Fibroblast of lung (primary cell): ENCODE results near the gene ZNF654. TPM values are rescaled to one million over a fixed set of nuclear protein-coding genes. Genes with fewer than 3 reads are reported as not detected.

ENCODE experiments used
- DNase-seq, 2 donors: peaks; one replicate each; pipeline versions ENCODE4 v3.0.0 to v3.0.0-alpha.2; 2010; ENCODE audit warnings: low read depth in 2 of 2
- H2AFZ ChIP-seq: 2 replicates; pipeline ENCODE4 v1.5.1; 2012; ENCODE audit warnings: low read length, control low read depth, inconsistent platforms
- H3K27ac ChIP-seq: 2 replicates; pipeline ENCODE4 v1.5.1; 2011; ENCODE audit warnings: low read length, control low read depth; ENCODE audit not compliant: insufficient read depth
- H3K27me3 ChIP-seq: 2 replicates; pipeline ENCODE4 v1.5.1; 2011; ENCODE audit warnings: mild to moderate bottlenecking, low read length; ENCODE audit not compliant: control insufficient read depth, insufficient read depth
- H3K36me3 ChIP-seq: 2 replicates; pipeline ENCODE4 v1.5.1; 2011; ENCODE audit warnings: low read length; ENCODE audit not compliant: control insufficient read depth, insufficient read depth
- H3K4me1 ChIP-seq: 2 replicates; pipeline ENCODE4 v1.5.1; 2011; ENCODE audit warnings: low read length; ENCODE audit not compliant: control insufficient read depth, insufficient read depth; ENCODE audit errors: extremely low read depth
- H3K4me2 ChIP-seq: 2 replicates; pipeline ENCODE4 v1.5.1; 2011; ENCODE audit warnings: low read length, control low read depth; ENCODE audit not compliant: insufficient read depth; ENCODE audit errors: extremely low read depth
- H3K4me3 ChIP-seq, 4 experiments: fragments of 200-600 bp in 1 of 4; sonication (generic) in 1 of 4; replicated peaks in 1 of 4; 2 replicates each; pipeline ENCODE4 v1.5.1; 2011 to 2016; ENCODE audit warnings: low read length in 4 of 4, low read depth in 3 of 4, mild to moderate bottlenecking in 3 of 4, control low read depth in 2 of 4, inconsistent platforms in 1 of 4, mixed read lengths in 1 of 4; ENCODE audit not compliant: insufficient read depth in 1 of 4; ENCODE audit errors: control extremely low read depth in 1 of 4
- H3K79me2 ChIP-seq: 2 replicates; pipeline ENCODE4 v1.5.1; 2012; ENCODE audit warnings: mild to moderate bottlenecking, low read length, inconsistent platforms; ENCODE audit not compliant: control insufficient read depth, insufficient read depth
- H3K9ac ChIP-seq: 2 replicates; pipeline ENCODE4 v1.5.1; 2011; ENCODE audit warnings: mild to moderate bottlenecking, low read length, control low read depth; ENCODE audit not compliant: insufficient read depth
- H3K9me3 ChIP-seq: 2 replicates; pipeline ENCODE4 v1.5.1; 2012; ENCODE audit warnings: low read depth, low read length; ENCODE audit not compliant: control insufficient read depth, insufficient read depth
- H4K20me1 ChIP-seq: 2 replicates; pipeline ENCODE4 v1.5.1; 2011; ENCODE audit warnings: low read length; ENCODE audit not compliant: control insufficient read depth, insufficient read depth; ENCODE audit errors: extremely low read depth
- EZH2 ChIP-seq: IDR thresholded peaks from 2 replicates; pipeline ENCODE4 v1.5.1; 2012; ENCODE audit warnings: low read length, control low read depth, mild to moderate bottlenecking; ENCODE audit errors: missing control alignments
- polyA plus RNA-seq, 2 donors: library from polyadenylated mRNA; depleted of rRNA in 1 of 2; stranded (reverse) in 1 of 2; unstranded in 1 of 2; fragments of >200 nt; gene quantifications; 2 replicates each; pipeline ENCODE4 v1.2.1, GENCODE V29; 2011 to 2012; ENCODE audit warnings: missing spikeins in 1 of 2
- total RNA-seq: library from RNA; depleted of rRNA; stranded (reverse); fragments of >200 nt; gene quantifications from 2 replicates; pipeline ENCODE4 v1.2.1, GENCODE V29; 2014
- TF ChIP-seq, protein P1 (sequence below), 2 donors: IDR thresholded peaks in 1 of 2; conservative IDR thresholded peaks in 1 of 2; 1 replicate in 1 of 2; 2 replicates in 1 of 2; pipeline ENCODE4 v1.5.1; 2011 to 2012; ENCODE audit warnings: low read length in 2 of 2, control low read depth in 1 of 2, inconsistent platforms in 1 of 2, low read depth in 1 of 2, mild to moderate bottlenecking in 1 of 2

ZNF654 gene
- total and polyA plus RNA-seq, 2 donors (not counting 1 experiment from before 2014, with no cell fraction given), result 6.5 to 16.3 TPM

- peak in 1 of 2 donors; percentile 27 for DNase-seq
- H3K9ac ChIP-seq, result no peak overlapping the region
- H3K4me2 ChIP-seq, result no peak overlapping the region
- no peaks in the 10 kb centered on the region for H3K27me3 ChIP-seq
- H3K9me3 ChIP-seq, result no peaks in the 10 kb centered on the region
- H3K4me1 ChIP-seq, result no peaks in the 10 kb centered on the region
- no peak overlapping the region for H3K4me3 ChIP-seq
- H2AFZ ChIP-seq, result no peak overlapping the region
- H3K27ac ChIP-seq, result no peak overlapping the region
- TF ChIP-seq EZH2, result no peak
- TF ChIP-seq, protein P1, sequence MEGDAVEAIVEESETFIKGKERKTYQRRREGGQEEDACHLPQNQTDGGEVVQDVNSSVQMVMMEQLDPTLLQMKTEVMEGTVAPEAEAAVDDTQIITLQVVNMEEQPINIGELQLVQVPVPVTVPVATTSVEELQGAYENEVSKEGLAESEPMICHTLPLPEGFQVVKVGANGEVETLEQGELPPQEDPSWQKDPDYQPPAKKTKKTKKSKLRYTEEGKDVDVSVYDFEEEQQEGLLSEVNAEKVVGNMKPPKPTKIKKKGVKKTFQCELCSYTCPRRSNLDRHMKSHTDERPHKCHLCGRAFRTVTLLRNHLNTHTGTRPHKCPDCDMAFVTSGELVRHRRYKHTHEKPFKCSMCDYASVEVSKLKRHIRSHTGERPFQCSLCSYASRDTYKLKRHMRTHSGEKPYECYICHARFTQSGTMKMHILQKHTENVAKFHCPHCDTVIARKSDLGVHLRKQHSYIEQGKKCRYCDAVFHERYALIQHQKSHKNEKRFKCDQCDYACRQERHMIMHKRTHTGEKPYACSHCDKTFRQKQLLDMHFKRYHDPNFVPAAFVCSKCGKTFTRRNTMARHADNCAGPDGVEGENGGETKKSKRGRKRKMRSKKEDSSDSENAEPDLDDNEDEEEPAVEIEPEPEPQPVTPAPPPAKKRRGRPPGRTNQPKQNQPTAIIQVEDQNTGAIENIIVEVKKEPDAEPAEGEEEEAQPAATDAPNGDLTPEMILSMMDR (conservative IDR thresholded peaks at IDR 0.05 in 1 of 2, IDR thresholded peaks at IDR 0.05 in 1 of 2; ENCODE audit: low read depth in 1 of 2, low read length in 2 of 2), result no peak
- H4K20me1 ChIP-seq, result no peaks in the 10 kb centered on the region
- peaks cover 2% of the 10 kb centered on the region for H3K79me2 ChIP-seq
- H3K36me3 ChIP-seq, result no peaks in the 10 kb centered on the region
Observed at GRCh38 chr3:88131695-88132094, 72.6 kb downstream of the ZNF654 start.

GRCh38 chr3:88132894-88133293 is 73.8 kb downstream of the ZNF654 start:
- no peak for TF ChIP-seq EZH2
- TF ChIP-seq, protein P1 (conservative IDR thresholded peaks at IDR 0.05 in 1 of 2, IDR thresholded peaks at IDR 0.05 in 1 of 2; ENCODE audit: low read depth in 1 of 2, low read length in 2 of 2), result no peak
- Histone ChIP-seq H3K9me3 (no peaks in the 10 kb centered on the region), H4K20me1 (no peaks in the 10 kb centered on the region), H3K36me3 (no peaks in the 10 kb centered on the region), H3K4me3 (no peak overlapping the region), H2AFZ (no peak overlapping the region), H3K27me3 (no peaks in the 10 kb centered on the region), H3K4me2 (no peak overlapping the region), H3K27ac (no peak overlapping the region), H3K4me1 (no peaks in the 10 kb centered on the region), H3K9ac (no peak overlapping the region), H3K79me2 (no peaks in the 10 kb centered on the region)
- DNase-seq, result peak in 1 of 2 donors; percentile 26

GRCh38 chr3:88133711-88134263 is 74.7 kb downstream of the ZNF654 start:
- Histone ChIP-seq H3K4me1 (no peaks in the 10 kb centered on the region), H3K27me3 (no peaks in the 10 kb centered on the region), H3K79me2 (no peaks in the 10 kb centered on the region), H4K20me1 (no peaks in the 10 kb centered on the region), H3K9ac (no peak overlapping the region), H3K27ac (no peak overlapping the region), H3K4me2 (no peak overlapping the region), H3K4me3 (no peak overlapping the region), H2AFZ (no peak overlapping the region), H3K36me3 (no peaks in the 10 kb centered on the region), H3K9me3 (no peaks in the 10 kb centered on the region)
- DNase-seq, result no peak
- TF ChIP-seq, protein P1 (conservative IDR thresholded peaks at IDR 0.05 in 1 of 2, IDR thresholded peaks at IDR 0.05 in 1 of 2; ENCODE audit: low read depth in 1 of 2, low read length in 2 of 2), result no peak
- no peak for TF ChIP-seq EZH2
